ENCODE data around the gene GPHB5.

DNA sequence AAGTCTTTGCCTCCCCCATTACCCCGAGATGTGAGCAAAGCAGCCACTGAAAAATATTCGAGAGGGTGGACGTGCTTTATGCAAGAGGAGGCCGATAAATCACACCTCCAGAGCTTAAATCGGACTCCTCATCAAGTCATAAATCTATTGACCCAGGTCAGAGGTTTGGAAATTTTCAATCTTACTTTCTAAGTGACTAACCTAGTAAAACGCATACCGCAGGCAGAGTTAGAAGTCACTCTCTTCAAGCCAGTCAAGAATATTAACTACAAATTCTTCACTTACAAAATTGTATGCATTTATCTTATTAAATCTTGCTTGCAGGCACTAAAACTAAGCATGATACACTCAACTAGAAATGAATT lies 34.9 kb downstream of the GPHB5 start:
- no peak for TF ChIP-seq ARNT (IDR thresholded peaks at IDR 0.05)
- TF ChIP-seq SP1 (IDR thresholded peaks at IDR 0.05): no peak
- TF ChIP-seq FOXM1 (IDR thresholded peaks at IDR 0.05; ENCODE audit: borderline replicate concordance): no peak
- TF ChIP-seq FOXK2 (IDR thresholded peaks at IDR 0.05): no peak
- no peak for TF ChIP-seq ELF4 (IDR thresholded peaks at IDR 0.05)

Measured in HEK293T (cell line).